Muscle layer of colon (tissue), 2 donors: ENCODE results near the gene SRRM3.
"Not testable (repeated sequence)": the region's sequence is repeated elsewhere in the genome, so short reads cannot be mapped to it uniquely, and the experiment has no call there.

ENCODE experiments used
- H3K27ac ChIP-seq: one replicate; pipeline ENCODE4 v1.7.0; 2013; ENCODE audit warnings: low read depth, mild to moderate bottlenecking, low read length, moderate library complexity
- H3K27me3 ChIP-seq, 2 donors: one replicate each; pipeline ENCODE4 v1.7.0; 2013; ENCODE audit warnings: low read length in 2 of 2, mild to moderate bottlenecking in 2 of 2; ENCODE audit not compliant: insufficient read depth in 2 of 2, control insufficient read depth in 1 of 2
- H3K36me3 ChIP-seq: one replicate; pipeline ENCODE4 v1.7.0; 2013; ENCODE audit warnings: mild to moderate bottlenecking, low read length; ENCODE audit not compliant: insufficient read depth
- H3K4me1 ChIP-seq: one replicate; pipeline ENCODE4 v1.7.0; 2013; ENCODE audit warnings: mild to moderate bottlenecking, low read length; ENCODE audit not compliant: insufficient read depth
- H3K4me3 ChIP-seq, 2 donors: one replicate each; pipeline ENCODE4 v1.7.0; 2013; ENCODE audit warnings: low read length in 2 of 2, low read depth in 1 of 2, mild to moderate bottlenecking in 1 of 2, moderate library complexity in 1 of 2
- H3K9ac ChIP-seq: one replicate; pipeline ENCODE4 v1.7.0; 2013; ENCODE audit warnings: low read length
- H3K9me3 ChIP-seq: one replicate; pipeline ENCODE4 v1.7.0; 2013; ENCODE audit warnings: mild to moderate bottlenecking, low read length
- donor health status: abdominal sarcoma.
- donor health status: Adenocarcinoma of cecum.

The SRRM3 gene

GRCh38 chr7:76232698-76233097 lies 31.0 kb downstream of the SRRM3 start:
- Histone ChIP-seq H3K4me1 (peaks cover 5% of the 10 kb centered on the region), H3K4me3 (no peak overlapping the region), H3K36me3 (no peaks in the 10 kb centered on the region), H3K9ac (no peak overlapping the region), H3K27me3 (peaks cover 4 to 21% of the 10 kb centered on the region in 2 donors), H3K27ac (no peak overlapping the region), H3K9me3 (no peaks in the 10 kb centered on the region)

- Histone ChIP-seq H3K36me3 (no peaks in the 10 kb centered on the region), H3K4me3 (no peak overlapping the region), H3K4me1 (peaks cover 5% of the 10 kb centered on the region), H3K27ac (no peak overlapping the region), H3K27me3 (peaks cover 4 to 21% of the 10 kb centered on the region in 2 donors), H3K9me3 (no peaks in the 10 kb centered on the region), H3K9ac (no peak overlapping the region)
These were observed 32.0 kb downstream of the SRRM3 start for GRCh38 chr7:76233538-76234281.

- H3K9ac ChIP-seq = no peak overlapping the region
- peaks cover 4 to 21% of the 10 kb centered on the region in 2 donors for H3K27me3 ChIP-seq
- no peak overlapping the region for H3K4me3 ChIP-seq
- no peaks in the 10 kb centered on the region for H3K9me3 ChIP-seq
- H3K4me1 ChIP-seq = peaks cover 5% of the 10 kb centered on the region
- H3K27ac ChIP-seq = no peak overlapping the region
- no peaks in the 10 kb centered on the region for H3K36me3 ChIP-seq
These were observed 32.5 kb downstream of the SRRM3 start for GRCh38 chr7:76234282-76234584.

- Histone ChIP-seq H3K4me3 (no peak overlapping the region), H3K9me3 (no peaks in the 10 kb centered on the region), H3K27me3 (peaks cover 4 to 21% of the 10 kb centered on the region in 2 donors), H3K36me3 (no peaks in the 10 kb centered on the region), H3K4me1 (peaks cover 5% of the 10 kb centered on the region), H3K27ac (no peak overlapping the region), H3K9ac (no peak overlapping the region)
These were observed 33.3 kb downstream of the SRRM3 start for GRCh38 chr7:76234931-76235441.

- H3K27me3 ChIP-seq = peaks cover 4 to 21% of the 10 kb centered on the region in 2 donors
- no peak overlapping the region for H3K27ac ChIP-seq
- peaks cover 5% of the 10 kb centered on the region for H3K4me1 ChIP-seq
- no peaks in the 10 kb centered on the region for H3K9me3 ChIP-seq
- H3K36me3 ChIP-seq = no peaks in the 10 kb centered on the region
- no peak overlapping the region for H3K4me3 ChIP-seq
- no peak overlapping the region for H3K9ac ChIP-seq
These were observed 34.5 kb downstream of the SRRM3 start for GRCh38 chr7:76236224-76236623.

GRCh38 chr7:76238326-76238725 lies 36.6 kb downstream of the SRRM3 start:
- H3K9ac ChIP-seq = no peak overlapping the region
- no peaks in the 10 kb centered on the region for H3K9me3 ChIP-seq
- H3K36me3 ChIP-seq = no peaks in the 10 kb centered on the region
- H3K4me3 ChIP-seq = no peak overlapping the region
- peaks cover 4 to 17% of the 10 kb centered on the region in 2 donors for H3K27me3 ChIP-seq
- H3K4me1 ChIP-seq = peaks cover 5% of the 10 kb centered on the region
- no peak overlapping the region for H3K27ac ChIP-seq

GRCh38 chr7:76241141-76241540 lies 39.4 kb downstream of the SRRM3 start:
- H3K9me3 ChIP-seq = no peaks in the 10 kb centered on the region
- no peaks in the 10 kb centered on the region for H3K27me3 ChIP-seq
- no peaks in the 10 kb centered on the region for H3K4me1 ChIP-seq
- H3K36me3 ChIP-seq = no peaks in the 10 kb centered on the region
- no peak overlapping the region for H3K4me3 ChIP-seq
- no peak overlapping the region for H3K9ac ChIP-seq
- no peak overlapping the region for H3K27ac ChIP-seq

- H3K27me3 ChIP-seq = not testable (repeated sequence)
These were observed 40.9 kb downstream of the SRRM3 start for GRCh38 chr7:76242517-76243063.

GRCh38 chr7:76244781-76245391 lies 43.2 kb downstream of the SRRM3 start:
- Histone ChIP-seq H3K27me3 (no peaks in the 10 kb centered on the region), H3K27ac (no peak overlapping the region), H3K36me3 (no peaks in the 10 kb centered on the region), H3K9me3 (no peaks in the 10 kb centered on the region), H3K4me3 (no peak overlapping the region), H3K4me1 (no peaks in the 10 kb centered on the region), H3K9ac (no peak overlapping the region)

More at GRCh38 chr7:76242517-76243063, 40.9 kb downstream of the SRRM3 start:
- not testable (repeated sequence) for H3K27ac ChIP-seq, H3K36me3 ChIP-seq, H3K9me3 ChIP-seq, H3K4me3 ChIP-seq, H3K9ac ChIP-seq, H3K4me1 ChIP-seq

GRCh38 chr7:76246804-76247389 lies 45.2 kb downstream of the SRRM3 start:
- H3K27ac ChIP-seq = no peak overlapping the region
- no peak overlapping the region for H3K9ac ChIP-seq
- H3K36me3 ChIP-seq = no peaks in the 10 kb centered on the region
- no peak overlapping the region for H3K4me3 ChIP-seq
- H3K9me3 ChIP-seq = no peaks in the 10 kb centered on the region
- no peaks in the 10 kb centered on the region for H3K27me3 ChIP-seq
- no peaks in the 10 kb centered on the region for H3K4me1 ChIP-seq

GRCh38 chr7:76247938-76248337 lies 46.2 kb downstream of the SRRM3 start:
- Histone ChIP-seq H3K4me1 (no peaks in the 10 kb centered on the region), H3K27ac (no peak overlapping the region), H3K27me3 (no peaks in the 10 kb centered on the region), H3K4me3 (no peak overlapping the region), H3K9me3 (no peaks in the 10 kb centered on the region), H3K36me3 (no peaks in the 10 kb centered on the region), H3K9ac (no peak overlapping the region)
